Osteocyte (in vitro differentiated cells): ENCODE measurements around the gene GLB1L2. TPM values are rescaled to one million over a fixed set of nuclear protein-coding genes. Genes with fewer than 3 reads are reported as not detected.

ENCODE experiments used
- DNase-seq: peaks from one replicate; pipeline ENCODE4 v3.0.0; 2021; ENCODE audit warnings: mixed read lengths; ENCODE audit not compliant: unreplicated experiment; ENCODE audit errors: extremely low spot score
- H3K27ac Mint-ChIP-seq: one replicate; pipeline ENCODE4 v1.8.0; 2021; ENCODE audit warnings: mild to moderate bottlenecking, mixed read lengths; ENCODE audit not compliant: unreplicated experiment
- H3K27me3 Mint-ChIP-seq: one replicate; pipeline ENCODE4 v1.8.0; 2021; ENCODE audit warnings: mixed read lengths; ENCODE audit not compliant: unreplicated experiment
- H3K36me3 Mint-ChIP-seq: one replicate; pipeline ENCODE4 v1.8.0; 2021; ENCODE audit warnings: mixed read lengths; ENCODE audit not compliant: unreplicated experiment
- H3K4me1 Mint-ChIP-seq: one replicate; pipeline ENCODE4 v1.8.0; 2021; ENCODE audit warnings: mixed read lengths; ENCODE audit not compliant: unreplicated experiment
- H3K4me3 Mint-ChIP-seq: one replicate; pipeline ENCODE4 v1.8.0; 2021; ENCODE audit warnings: mild to moderate bottlenecking, moderate library complexity, mixed read lengths; ENCODE audit not compliant: unreplicated experiment
- H3K9me3 Mint-ChIP-seq: one replicate; pipeline ENCODE4 v1.8.0; 2021; ENCODE audit warnings: mixed read lengths; ENCODE audit not compliant: unreplicated experiment
- total RNA-seq: library from RNA; stranded (reverse); gene quantifications from 2 replicates; pipeline ENCODE4 v1.2.1, GENCODE V29; 2021
- TF ChIP-seq, protein P1 (sequence below): fragments of 200-600 bp; sonication (generic); IDR thresholded peaks from 2 replicates; pipeline ENCODE4 v1.5.0; 2021; ENCODE audit warnings: antibody characterized with exemption, mild to moderate bottlenecking, moderate library complexity

The GLB1L2 gene
- total RNA-seq, 1 donor from 2014 or later: not detected

DNA sequence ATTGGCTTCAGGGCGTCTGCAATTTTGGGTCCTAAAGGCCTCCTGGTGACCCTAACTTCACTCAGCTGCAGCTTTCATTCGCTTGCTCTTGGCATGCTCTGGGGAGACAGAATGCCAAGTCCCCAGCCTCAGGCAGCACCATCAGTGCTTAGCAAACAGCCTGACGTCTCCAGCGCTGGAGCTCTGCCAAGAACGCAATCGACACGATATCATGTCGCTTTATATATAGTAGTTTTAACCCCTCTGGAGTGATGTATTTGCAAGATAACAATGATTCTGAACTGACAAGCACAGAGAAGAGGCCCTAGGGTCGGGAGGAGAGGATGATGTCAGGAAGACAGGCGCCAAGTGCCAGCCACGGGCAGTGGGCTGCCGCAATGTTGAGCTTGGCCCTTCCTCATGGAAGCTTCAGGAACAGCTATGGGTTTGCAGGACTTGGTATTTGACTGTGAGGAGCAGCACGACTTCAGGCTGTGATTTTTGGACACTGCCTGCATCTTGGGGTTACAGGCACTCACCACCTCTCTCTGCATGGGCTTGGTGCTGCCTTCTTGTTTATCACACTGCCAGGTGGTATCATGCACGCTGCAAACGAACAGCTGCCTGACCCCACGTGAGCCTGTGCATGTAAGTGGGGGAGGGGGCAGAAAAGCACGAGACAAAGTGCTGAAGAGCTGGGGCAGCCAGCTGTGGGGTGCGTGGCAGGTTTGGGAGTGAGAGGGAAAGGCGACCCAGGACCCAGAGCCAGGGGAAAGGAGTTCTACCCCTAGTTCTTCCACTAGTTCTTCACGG lies 54.2 kb downstream of the GLB1L2 start:
- H3K27me3 Mint-ChIP-seq: no peaks in the 10 kb centered on the region
- no peaks in the 10 kb centered on the region for H3K9me3 Mint-ChIP-seq
- no peak overlapping the region for H3K4me3 Mint-ChIP-seq
- TF ChIP-seq, protein P1, sequence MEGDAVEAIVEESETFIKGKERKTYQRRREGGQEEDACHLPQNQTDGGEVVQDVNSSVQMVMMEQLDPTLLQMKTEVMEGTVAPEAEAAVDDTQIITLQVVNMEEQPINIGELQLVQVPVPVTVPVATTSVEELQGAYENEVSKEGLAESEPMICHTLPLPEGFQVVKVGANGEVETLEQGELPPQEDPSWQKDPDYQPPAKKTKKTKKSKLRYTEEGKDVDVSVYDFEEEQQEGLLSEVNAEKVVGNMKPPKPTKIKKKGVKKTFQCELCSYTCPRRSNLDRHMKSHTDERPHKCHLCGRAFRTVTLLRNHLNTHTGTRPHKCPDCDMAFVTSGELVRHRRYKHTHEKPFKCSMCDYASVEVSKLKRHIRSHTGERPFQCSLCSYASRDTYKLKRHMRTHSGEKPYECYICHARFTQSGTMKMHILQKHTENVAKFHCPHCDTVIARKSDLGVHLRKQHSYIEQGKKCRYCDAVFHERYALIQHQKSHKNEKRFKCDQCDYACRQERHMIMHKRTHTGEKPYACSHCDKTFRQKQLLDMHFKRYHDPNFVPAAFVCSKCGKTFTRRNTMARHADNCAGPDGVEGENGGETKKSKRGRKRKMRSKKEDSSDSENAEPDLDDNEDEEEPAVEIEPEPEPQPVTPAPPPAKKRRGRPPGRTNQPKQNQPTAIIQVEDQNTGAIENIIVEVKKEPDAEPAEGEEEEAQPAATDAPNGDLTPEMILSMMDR: no peak
- no peak overlapping the region for H3K27ac Mint-ChIP-seq
- no peak for DNase-seq
- no peaks in the 10 kb centered on the region for H3K36me3 Mint-ChIP-seq
- no peaks in the 10 kb centered on the region for H3K4me1 Mint-ChIP-seq

DNA sequence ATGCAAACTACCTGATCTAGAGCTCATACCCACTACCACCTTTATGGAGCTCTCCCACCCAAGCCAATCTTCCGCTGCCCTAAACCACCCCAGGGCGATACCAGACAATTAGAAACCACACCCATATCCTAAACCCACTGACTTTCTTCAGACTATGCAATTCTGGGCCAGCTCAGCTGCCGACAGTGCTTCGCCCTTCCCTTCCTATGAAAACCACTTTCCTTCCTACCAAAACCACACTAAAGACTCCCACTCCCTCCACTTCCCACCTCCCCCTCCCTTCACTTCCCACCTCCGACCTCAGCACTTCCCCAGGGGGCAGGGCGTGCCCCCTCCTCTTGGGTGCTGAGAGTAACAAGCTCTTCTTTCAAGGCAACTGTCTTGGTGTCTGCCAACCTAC lies 55.2 kb downstream of the GLB1L2 start:
- H3K9me3 Mint-ChIP-seq: no peaks in the 10 kb centered on the region
- TF ChIP-seq, protein P1: no peak
- no peaks in the 10 kb centered on the region for H3K36me3 Mint-ChIP-seq
- DNase-seq: no peak
- H3K27me3 Mint-ChIP-seq: no peaks in the 10 kb centered on the region
- no peak overlapping the region for H3K27ac Mint-ChIP-seq
- H3K4me3 Mint-ChIP-seq: no peak overlapping the region
- H3K4me1 Mint-ChIP-seq: no peaks in the 10 kb centered on the region

DNA sequence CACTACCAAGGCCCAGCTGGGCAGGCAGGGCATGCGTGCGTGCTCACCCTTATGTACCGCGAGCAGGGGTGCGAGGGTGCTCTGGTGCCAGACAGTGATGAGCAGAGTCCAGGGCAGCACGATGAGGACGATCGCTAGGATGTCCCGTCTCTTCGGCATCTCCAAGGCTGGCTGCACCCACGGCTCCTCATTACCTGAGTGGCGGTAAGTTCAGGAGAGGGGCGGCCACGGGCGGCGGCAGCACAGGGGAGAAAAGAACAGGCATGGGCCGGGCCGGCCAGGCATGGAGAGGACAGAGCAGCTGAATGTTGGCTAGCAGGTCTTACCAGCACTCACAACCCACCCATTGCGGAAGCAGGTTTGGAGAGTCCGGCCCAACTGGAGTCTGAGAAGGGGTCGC lies 55.7 kb downstream of the GLB1L2 start:
- no peak overlapping the region for H3K4me3 Mint-ChIP-seq
- H3K9me3 Mint-ChIP-seq: no peaks in the 10 kb centered on the region
- no peaks in the 10 kb centered on the region for H3K4me1 Mint-ChIP-seq
- H3K27ac Mint-ChIP-seq: no peak overlapping the region
- no peaks in the 10 kb centered on the region for H3K27me3 Mint-ChIP-seq
- no peaks in the 10 kb centered on the region for H3K36me3 Mint-ChIP-seq
- no peak for DNase-seq
- TF ChIP-seq, protein P1: no peak

DNA sequence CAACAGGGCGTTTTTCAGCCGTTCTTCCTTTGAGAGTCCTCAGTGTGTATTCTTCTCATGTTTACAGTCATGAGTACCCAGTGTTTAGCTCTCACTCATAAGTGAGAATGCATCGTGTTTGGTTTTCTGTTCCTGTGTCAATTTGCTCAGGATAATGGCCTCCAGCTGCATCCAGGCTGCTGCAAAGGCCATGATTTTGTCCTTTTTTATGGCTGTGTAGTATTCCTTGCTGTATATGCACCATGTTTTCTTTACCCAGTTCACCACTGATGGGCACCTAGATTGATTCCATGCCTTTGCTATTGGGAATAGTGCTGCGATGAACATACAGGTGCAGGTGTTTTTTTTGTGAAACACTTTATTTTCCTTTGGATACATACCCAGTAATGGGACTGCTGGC lies 56.8 kb downstream of the GLB1L2 start:
- no peaks in the 10 kb centered on the region for H3K27me3 Mint-ChIP-seq
- DNase-seq: no peak
- no peak overlapping the region for H3K27ac Mint-ChIP-seq
- TF ChIP-seq, protein P1: no peak
- H3K36me3 Mint-ChIP-seq: no peaks in the 10 kb centered on the region
- H3K4me3 Mint-ChIP-seq: no peak overlapping the region
- H3K4me1 Mint-ChIP-seq: no peaks in the 10 kb centered on the region
- H3K9me3 Mint-ChIP-seq: no peaks in the 10 kb centered on the region

DNA sequence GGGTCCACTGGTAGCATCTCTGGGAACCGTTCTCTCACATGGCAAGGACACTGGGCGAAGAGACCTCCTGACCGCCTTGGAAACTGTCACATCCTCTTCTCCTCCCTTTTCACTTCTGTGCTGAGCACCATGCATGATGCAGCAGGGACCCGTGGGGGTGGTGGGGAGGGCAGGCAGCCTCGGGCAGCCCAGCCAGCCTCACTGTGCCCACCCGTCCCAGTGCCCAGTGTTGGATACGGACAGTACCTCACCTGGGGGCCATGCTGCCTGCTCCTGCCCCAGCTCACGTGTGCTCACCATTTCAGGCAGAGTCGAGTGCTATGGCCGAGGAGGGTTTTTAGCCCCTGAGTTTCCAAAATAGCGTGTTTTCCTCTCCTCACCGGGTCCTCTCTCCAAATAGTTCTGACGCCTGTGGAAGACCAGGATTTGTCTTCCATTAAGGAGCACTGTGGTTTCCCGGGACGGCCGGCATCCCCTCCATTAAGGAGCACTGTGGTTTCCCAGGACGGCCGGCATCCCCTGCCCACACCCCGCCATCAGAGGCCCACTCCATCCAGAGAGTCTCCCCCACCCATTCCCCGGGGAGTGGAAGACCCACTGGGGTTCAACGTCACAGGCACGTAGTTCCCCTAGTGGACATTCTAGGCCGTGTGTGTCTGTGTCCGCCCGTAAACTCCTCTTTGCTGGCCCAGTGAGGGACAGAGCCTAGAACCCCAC lies 57.8 kb downstream of the GLB1L2 start:
- no peak overlapping the region for H3K27ac Mint-ChIP-seq
- no peaks in the 10 kb centered on the region for H3K9me3 Mint-ChIP-seq
- no peaks in the 10 kb centered on the region for H3K27me3 Mint-ChIP-seq
- H3K4me3 Mint-ChIP-seq: no peak overlapping the region
- no peak for DNase-seq
- TF ChIP-seq, protein P1: no peak
- H3K36me3 Mint-ChIP-seq: no peaks in the 10 kb centered on the region
- no peaks in the 10 kb centered on the region for H3K4me1 Mint-ChIP-seq
